SK-N-SH (cell line): ENCODE results near the gene IRGQ. TPM values are rescaled to one million over a fixed set of nuclear protein-coding genes. Genes with fewer than 3 reads are reported as not detected.

Experiments
- CTCF ChIA-PET: fragments of 300-600, 350-600 bp; formaldehyde crosslinking; extraction: SDS; loops from one replicate; lab custom pipeline; 2021; lab: Yijun Ruan, JAX
- POLR2A ChIA-PET: fragments of 350-600 bp; sonication (Branson Sonifier 250); formaldehyde crosslinking; extraction: SDS; loops from one replicate; lab custom pipeline; 2020; ENCODE audit warnings: antibody characterized with exemption, inconsistent platforms; lab: Yijun Ruan, JAX
- DNase-seq: peaks from one replicate; pipeline ENCODE4 v3.0.0; 2012
- H2AFZ ChIP-seq: fragments of 200-600 bp; sonication (generic); 2 replicates; pipeline ENCODE4 v1.8.1; 2016; ENCODE audit warnings: antibody characterized with exemption, mild to moderate bottlenecking, low read depth
- H3F3A ChIP-seq: fragments of 200-600 bp; sonication (generic); replicated peaks from 2 replicates; pipeline ENCODE3; 2016; ENCODE audit warnings: antibody characterized with exemption, mild to moderate bottlenecking; ENCODE audit not compliant: insufficient read depth
- H3K27ac ChIP-seq, 2 experiments: fragments of 200-500 bp in 1 of 2; fragments of 200-600 bp in 1 of 2; sonication (Bioruptor generic) in 1 of 2; sonication (generic), shearing (Covaris generic) in 1 of 2; 2 replicates each; pipeline versions ENCODE4 v1.5.1 to v1.6.1; 2014 to 2016; ENCODE audit warnings: low read depth in 2 of 2, inconsistent platforms in 1 of 2, low read length in 1 of 2, mild to moderate bottlenecking in 1 of 2, mixed read lengths in 1 of 2
- H3K27me3 ChIP-seq: fragments of 200-600 bp; sonication (generic), shearing (Covaris generic); 2 replicates; pipeline ENCODE4 v1.6.1; 2016; ENCODE audit warnings: mixed run types; ENCODE audit not compliant: insufficient read depth
- H3K36me3 ChIP-seq, 2 experiments: fragments of 200-500 bp in 1 of 2; fragments of 200-600 bp in 1 of 2; sonication (Bioruptor generic) in 1 of 2; sonication (generic) in 1 of 2; replicated peaks in 1 of 2; 2 replicates each; pipeline versions ENCODE3 to v1.5.1; 2014 to 2016; ENCODE audit warnings: low read length in 1 of 2, mild to moderate bottlenecking in 1 of 2; ENCODE audit not compliant: insufficient read depth in 2 of 2, control insufficient read depth in 1 of 2
- H3K4me1 ChIP-seq, 2 experiments: fragments of 200-500 bp in 1 of 2; fragments of 200-600 bp in 1 of 2; sonication (Bioruptor generic) in 1 of 2; sonication (generic), shearing (Covaris generic) in 1 of 2; 2 replicates each; pipeline versions ENCODE4 v1.5.1 to v1.6.1; 2014 to 2016; ENCODE audit warnings: low read depth in 1 of 2, low read length in 1 of 2, mixed run types in 1 of 2; ENCODE audit not compliant: insufficient read depth in 2 of 2, control insufficient read depth in 1 of 2
- H3K4me2 ChIP-seq: fragments of 200-600 bp; sonication (generic), shearing (Covaris generic); 2 replicates; pipeline ENCODE4 v1.6.1; 2017; ENCODE audit warnings: mixed run types
- H3K4me3 ChIP-seq, 2 experiments: fragments of 200-500 bp in 1 of 2; fragments of 200-600 bp in 1 of 2; sonication (Bioruptor generic) in 1 of 2; sonication (generic), shearing (Covaris generic) in 1 of 2; 2 replicates each; pipeline versions ENCODE4 v1.5.1 to v1.8.1; 2014 to 2016; ENCODE audit warnings: low read depth in 2 of 2, inconsistent platforms in 1 of 2, low read length in 1 of 2, mild to moderate bottlenecking in 1 of 2, mixed read lengths in 1 of 2, moderate library complexity in 1 of 2
- H3K79me2 ChIP-seq: fragments of 200-600 bp; sonication (generic); 2 replicates; pipeline ENCODE4 v1.8.1; 2017; ENCODE audit warnings: mild to moderate bottlenecking; ENCODE audit not compliant: insufficient read depth
- H3K9ac ChIP-seq: fragments of 200-600 bp; sonication (generic); 2 replicates; pipeline ENCODE4 v1.6.1; 2017; ENCODE audit warnings: mixed run types
- H3K9me2 ChIP-seq: fragments of 200-600 bp; sonication (generic); 2 replicates; pipeline ENCODE4 v1.6.1; 2017; ENCODE audit warnings: mixed run types
- H3K9me3 ChIP-seq: fragments of 200-600 bp; sonication (generic); 2 replicates; pipeline ENCODE4 v1.6.1; 2017; ENCODE audit warnings: mixed run types, mild to moderate bottlenecking, moderate library complexity
- H4K20me1 ChIP-seq: fragments of 200-600 bp; sonication (generic); 2 replicates; pipeline ENCODE4 v1.6.1; 2017; ENCODE audit warnings: mild to moderate bottlenecking, mixed run types; ENCODE audit not compliant: insufficient read depth
- CHD2 ChIP-seq: fragments of 150-350 bp; IDR thresholded peaks from 2 replicates; pipeline ENCODE4 v1.6.1; 2018; ENCODE audit warnings: low read length; ENCODE audit not compliant: partially characterized antibody
- ELF1 ChIP-seq: IDR thresholded peaks from 2 replicates; pipeline ENCODE4 v1.4.0; 2012
- EP300 ChIP-seq, 2 experiments: IDR thresholded peaks; 2 replicates each; pipeline versions ENCODE4 v1.4.0 to v1.6.1; 2012; ENCODE audit warnings: borderline replicate concordance in 1 of 2, low read depth in 1 of 2, low read length in 1 of 2
- FOSL2 ChIP-seq: IDR thresholded peaks from 2 replicates; pipeline ENCODE4 v1.4.0; 2012; ENCODE audit warnings: low read depth, mild to moderate bottlenecking, moderate library complexity, borderline replicate concordance
- FOXM1 ChIP-seq: IDR thresholded peaks from 2 replicates; pipeline ENCODE4 v1.4.0; 2012; ENCODE audit warnings: low read depth, mild to moderate bottlenecking
- GABPA ChIP-seq: IDR thresholded peaks from 2 replicates; pipeline ENCODE4 v1.4.0; 2012; ENCODE audit warnings: low read depth, mild to moderate bottlenecking
- JUND ChIP-seq: IDR thresholded peaks from 2 replicates; pipeline ENCODE4 v1.4.0; 2012
- MXI1 ChIP-seq: IDR thresholded peaks from 2 replicates; pipeline ENCODE4 v1.6.1; 2012; ENCODE audit warnings: mild to moderate bottlenecking, low read depth, low read length, improper control_type of control experiment
- NFIC ChIP-seq: IDR thresholded peaks from 2 replicates; pipeline ENCODE4 v1.4.0; 2012; ENCODE audit warnings: borderline replicate concordance
- NRF1 ChIP-seq: IDR thresholded peaks from 2 replicates; pipeline ENCODE4 v1.6.1; 2012; ENCODE audit warnings: low read depth, mild to moderate bottlenecking, low read length
- RCOR1 ChIP-seq: fragments of 150-350 bp; IDR thresholded peaks from 2 replicates; pipeline ENCODE4 v1.6.1; 2017; ENCODE audit warnings: antibody characterized with exemption, low read length
- RFX5 ChIP-seq: IDR thresholded peaks from 2 replicates; pipeline ENCODE4 v1.6.1; 2012; ENCODE audit warnings: mild to moderate bottlenecking, improper control_type of control experiment, low read length
- RXRA ChIP-seq: IDR thresholded peaks from 2 replicates; pipeline ENCODE4 v1.4.0; 2012; ENCODE audit warnings: low read depth, mild to moderate bottlenecking, borderline replicate concordance
- SIN3A ChIP-seq: IDR thresholded peaks from 2 replicates; pipeline ENCODE4 v1.6.1; 2012; ENCODE audit warnings: low read depth, mild to moderate bottlenecking, low read length, moderate library complexity, borderline replicate concordance
- SMC3 ChIP-seq: IDR thresholded peaks from 2 replicates; pipeline ENCODE4 v1.6.1; 2012; ENCODE audit warnings: low read depth, low read length, improper control_type of control experiment
- TAF1 ChIP-seq: IDR thresholded peaks from 2 replicates; pipeline ENCODE4 v1.6.1; 2012; ENCODE audit warnings: low read depth, mild to moderate bottlenecking, low read length, moderate library complexity, borderline replicate concordance
- TCF12 ChIP-seq: IDR thresholded peaks from 2 replicates; pipeline ENCODE4 v1.4.0; 2012
- YY1 ChIP-seq: IDR thresholded peaks from 2 replicates; pipeline ENCODE4 v1.4.0; 2012; ENCODE audit warnings: low read depth, mild to moderate bottlenecking
- WGBS: methylation state at CpG from one replicate; pipeline ENCODE4 v1.1.6; 2017; ENCODE audit warnings: low lambda C conversion rate; 5-methylcytosine and 5-hydroxymethylcytosine counted together
- polyA plus RNA-seq, 3 experiments: library from polyadenylated mRNA; depleted of rRNA; stranded (reverse); fragments of >200 nt; gene quantifications; 2 replicates each; pipeline ENCODE4 v1.2.3, GENCODE V29; 2012
- TF ChIP-seq, protein P1 (sequence below): IDR thresholded peaks from 2 replicates; pipeline ENCODE4 v1.4.0; 2012; ENCODE audit warnings: low read depth, borderline replicate concordance
- TF ChIP-seq, protein P2 (sequence below): IDR thresholded peaks from 2 replicates; pipeline ENCODE4 v1.6.1; 2012; ENCODE audit warnings: mild to moderate bottlenecking, low read depth, low read length, moderate library complexity

The IRGQ gene
- polyA plus RNA-seq, 1 of the 3 experiments (the other 2 are of a cell fraction) = 8.4 TPM

GRCh38 chr19:43572171-43572588, 23.8 kb downstream of the IRGQ start:
- Histone ChIP-seq H3K9me3 (no peaks in the 10 kb centered on the region), H2AFZ (no peak overlapping the region), H3K9me2 (no peaks in the 10 kb centered on the region), H3K4me2 (no peak overlapping the region), H3F3A (no peaks in the 10 kb centered on the region), H4K20me1 (no peaks in the 10 kb centered on the region), H3K79me2 (peaks cover 50% of the 10 kb centered on the region; the same call in 1 of the 2 replicates), H3K27ac (no peak overlapping the region), H3K36me3 (peaks cover 0 to 9% of the 10 kb centered on the region in 2 experiments), H3K4me1 (peaks cover 0 to 15% of the 10 kb centered on the region in 2 experiments; a peak in 1 of 4 replicates), H3K27me3 (no peaks in the 10 kb centered on the region), H3K9ac (no peak overlapping the region), H3K4me3 (no peak overlapping the region)
- ChIA-PET POLR2A (no interaction called here), CTCF (interaction anchor here (1.8 to 3.9 kb wide), 2 partner anchors 17 to 22 kb away, joined by 4 to 24 read pairs; no protein-coding TSS in a partner anchor)
- TF ChIP-seq RXRA (no peak), TAF1 (no peak), TCF12 (no peak), NFIC (no peak), GABPA (no peak), CHD2 (no peak), MXI1 (no peak), ELF1 (no peak), EP300 (IDR thresholded peaks at IDR 0.05; ENCODE audit: borderline replicate concordance in 1 of 2, low read depth in 1 of 2, low read length in 1 of 2) (no peak), JUND (no peak), RFX5 (no peak), FOSL2 (no peak), FOXM1 (no peak), RCOR1 (no peak), NRF1 (no peak), SIN3A (no peak), YY1 (no peak), SMC3 (no peak)
- TF ChIP-seq, protein P1, sequence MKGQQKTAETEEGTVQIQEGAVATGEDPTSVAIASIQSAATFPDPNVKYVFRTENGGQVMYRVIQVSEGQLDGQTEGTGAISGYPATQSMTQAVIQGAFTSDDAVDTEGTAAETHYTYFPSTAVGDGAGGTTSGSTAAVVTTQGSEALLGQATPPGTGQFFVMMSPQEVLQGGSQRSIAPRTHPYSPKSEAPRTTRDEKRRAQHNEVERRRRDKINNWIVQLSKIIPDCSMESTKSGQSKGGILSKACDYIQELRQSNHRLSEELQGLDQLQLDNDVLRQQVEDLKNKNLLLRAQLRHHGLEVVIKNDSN = no peak
- TF ChIP-seq, protein P2, sequence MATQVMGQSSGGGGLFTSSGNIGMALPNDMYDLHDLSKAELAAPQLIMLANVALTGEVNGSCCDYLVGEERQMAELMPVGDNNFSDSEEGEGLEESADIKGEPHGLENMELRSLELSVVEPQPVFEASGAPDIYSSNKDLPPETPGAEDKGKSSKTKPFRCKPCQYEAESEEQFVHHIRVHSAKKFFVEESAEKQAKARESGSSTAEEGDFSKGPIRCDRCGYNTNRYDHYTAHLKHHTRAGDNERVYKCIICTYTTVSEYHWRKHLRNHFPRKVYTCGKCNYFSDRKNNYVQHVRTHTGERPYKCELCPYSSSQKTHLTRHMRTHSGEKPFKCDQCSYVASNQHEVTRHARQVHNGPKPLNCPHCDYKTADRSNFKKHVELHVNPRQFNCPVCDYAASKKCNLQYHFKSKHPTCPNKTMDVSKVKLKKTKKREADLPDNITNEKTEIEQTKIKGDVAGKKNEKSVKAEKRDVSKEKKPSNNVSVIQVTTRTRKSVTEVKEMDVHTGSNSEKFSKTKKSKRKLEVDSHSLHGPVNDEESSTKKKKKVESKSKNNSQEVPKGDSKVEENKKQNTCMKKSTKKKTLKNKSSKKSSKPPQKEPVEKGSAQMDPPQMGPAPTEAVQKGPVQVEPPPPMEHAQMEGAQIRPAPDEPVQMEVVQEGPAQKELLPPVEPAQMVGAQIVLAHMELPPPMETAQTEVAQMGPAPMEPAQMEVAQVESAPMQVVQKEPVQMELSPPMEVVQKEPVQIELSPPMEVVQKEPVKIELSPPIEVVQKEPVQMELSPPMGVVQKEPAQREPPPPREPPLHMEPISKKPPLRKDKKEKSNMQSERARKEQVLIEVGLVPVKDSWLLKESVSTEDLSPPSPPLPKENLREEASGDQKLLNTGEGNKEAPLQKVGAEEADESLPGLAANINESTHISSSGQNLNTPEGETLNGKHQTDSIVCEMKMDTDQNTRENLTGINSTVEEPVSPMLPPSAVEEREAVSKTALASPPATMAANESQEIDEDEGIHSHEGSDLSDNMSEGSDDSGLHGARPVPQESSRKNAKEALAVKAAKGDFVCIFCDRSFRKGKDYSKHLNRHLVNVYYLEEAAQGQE = no peak
- DNase-seq = no peak
- WGBS = 84% methylated on average over 3 of the region's 3 CpGs
